Astrocyte of the spinal cord (primary cell): ENCODE measurements around the gene ZFP42.

Experiments used
- DNase-seq: peaks from one replicate; pipeline ENCODE4 v3.0.0; 2011; ENCODE audit warnings: low read depth, low spot score
- H3K4me3 ChIP-seq: 2 replicates; pipeline ENCODE4 v1.5.1; 2011; ENCODE audit warnings: low read depth, mild to moderate bottlenecking, low read length, moderate library complexity
- CTCF ChIP-seq: IDR thresholded peaks from 2 replicates; pipeline ENCODE4 v1.5.1; 2012; ENCODE audit warnings: low read depth, mild to moderate bottlenecking, low read length, inconsistent platforms
- in situ Hi-C: cut with HindIII; loops from 2 replicates; pipeline ENCODE4 v1.10.0; 2017; ENCODE audit warnings: low sequenced_read_pairs

The ZFP42 gene

GRCh38 chr4:187995322-187996207 is at the start of gene ZFP42:
ZFP42 (plus strand) TSS chr4:187995771; CDS start chr4:188002808, 7,037 bp downstream.
- DNase-seq = no peak
- TF ChIP-seq CTCF = no peak
- H3K4me3 ChIP-seq = no peak within 1 kb of the TSS
- in situ Hi-C loops = no loop called here

GRCh38 chr4:187961171-187961570 is 34.4 kb upstream of the ZFP42 start:
- in situ Hi-C loops = no loop called here
- no peak for TF ChIP-seq CTCF
- DNase-seq = no peak
- no peak overlapping the region for H3K4me3 ChIP-seq

GRCh38 chr4:187961961-187962360 is 33.6 kb upstream of the ZFP42 start:
- no peak overlapping the region for H3K4me3 ChIP-seq
- no peak for DNase-seq
- in situ Hi-C loops = no loop called here
- no peak for TF ChIP-seq CTCF

GRCh38 chr4:187962926-187963325 is 32.6 kb upstream of the ZFP42 start:
- no peak for DNase-seq
- H3K4me3 ChIP-seq = no peak overlapping the region
- no peak for TF ChIP-seq CTCF
- in situ Hi-C loops = no loop called here

- H3K4me3 ChIP-seq = no peak overlapping the region
- no peak for DNase-seq
- in situ Hi-C loops = no loop called here
- TF ChIP-seq CTCF = no peak
Measured at GRCh38 chr4:187965726-187966125, 29.8 kb upstream of the ZFP42 start.

GRCh38 chr4:187972135-187972534 is 23.4 kb upstream of the ZFP42 start:
- no peak for TF ChIP-seq CTCF
- H3K4me3 ChIP-seq = no peak overlapping the region
- in situ Hi-C loops = no loop called here
- no peak for DNase-seq
